H9 (cell line): ENCODE measurements around the gene LY6G6F. TPM values are rescaled to one million over a fixed set of nuclear protein-coding genes. Genes with fewer than 3 reads are reported as not detected.

Source experiments
- DNase-seq: peaks from one replicate; pipeline ENCODE4 v3.0.0-alpha.2; 2017
- H2AFZ ChIP-seq: one replicate; pipeline ENCODE4 v1.6.1; 2013; ENCODE audit warnings: mild to moderate bottlenecking, low read length, control low read depth, moderate library complexity
- H2AK5ac ChIP-seq: 2 replicates; pipeline ENCODE4 v1.6.1; 2013; ENCODE audit warnings: low read length, control low read depth, mixed read lengths; ENCODE audit not compliant: insufficient read length
- H2BK120ac ChIP-seq: one replicate; pipeline ENCODE4 v1.6.1; 2013; ENCODE audit warnings: low read depth, mild to moderate bottlenecking, low read length, control low read depth, inconsistent platforms; ENCODE audit not compliant: poor library complexity, severe bottlenecking
- H2BK12ac ChIP-seq: 2 replicates; pipeline ENCODE4 v1.6.1; 2013; ENCODE audit warnings: low read length, control low read depth, mixed read lengths, low read depth; ENCODE audit not compliant: insufficient read length
- H2BK15ac ChIP-seq: 2 replicates; pipeline ENCODE4 v1.6.1; 2013; ENCODE audit warnings: low read depth, low read length, control low read depth
- H2BK20ac ChIP-seq: one replicate; pipeline ENCODE4 v1.6.1; 2013; ENCODE audit warnings: low read depth, mild to moderate bottlenecking, low read length, control low read depth, inconsistent platforms; ENCODE audit not compliant: poor library complexity, severe bottlenecking
- H2BK5ac ChIP-seq: 2 replicates; pipeline ENCODE4 v1.6.1; 2013; ENCODE audit warnings: low read length, control low read depth, mixed read lengths; ENCODE audit not compliant: insufficient read length
- H3K14ac ChIP-seq: 2 replicates; pipeline ENCODE4 v1.6.1; 2013; ENCODE audit warnings: low read length, control low read depth; ENCODE audit not compliant: insufficient read depth
- H3K18ac ChIP-seq: 2 replicates; pipeline ENCODE4 v1.6.1; 2013; ENCODE audit warnings: low read depth, mild to moderate bottlenecking, mixed read lengths, low read length, control low read depth; ENCODE audit not compliant: insufficient read length
- H3K23ac ChIP-seq: 2 replicates; pipeline ENCODE4 v1.6.1; 2013; ENCODE audit warnings: low read length, control low read depth, mixed read lengths, low read depth; ENCODE audit not compliant: insufficient read length
- H3K23me2 ChIP-seq: 2 replicates; pipeline ENCODE4 v1.6.1; 2013; ENCODE audit warnings: low read depth, mild to moderate bottlenecking, mixed read lengths, low read length, control low read depth; ENCODE audit not compliant: insufficient read length, poor library complexity, severe bottlenecking
- H3K27ac ChIP-seq: 2 replicates; pipeline ENCODE4 v1.5.1; 2013; ENCODE audit warnings: low read length, control low read depth, mixed read lengths, low read depth; ENCODE audit not compliant: insufficient read length
- H3K27me3 ChIP-seq: 2 replicates; pipeline ENCODE4 v1.6.1; 2013; ENCODE audit warnings: low read length, control low read depth, inconsistent platforms; ENCODE audit not compliant: insufficient read depth
- H3K4ac ChIP-seq: 2 replicates; pipeline ENCODE4 v1.6.1; 2013; ENCODE audit warnings: low read depth, mild to moderate bottlenecking, control low read depth, inconsistent platforms, low read length, moderate library complexity
- H3K4me1 ChIP-seq: 2 replicates; pipeline ENCODE4 v1.6.1; 2013; ENCODE audit warnings: low read length, control low read depth, inconsistent platforms; ENCODE audit not compliant: insufficient read depth
- H3K4me2 ChIP-seq: 2 replicates; pipeline ENCODE4 v1.6.1; 2013; ENCODE audit warnings: low read length, control low read depth, mixed read lengths; ENCODE audit not compliant: insufficient read length, insufficient read depth
- H3K56ac ChIP-seq: 2 replicates; pipeline ENCODE4 v1.6.1; 2013; ENCODE audit warnings: low read depth, mild to moderate bottlenecking, mixed read lengths, low read length, control low read depth; ENCODE audit not compliant: insufficient read length
- H3K79me1 ChIP-seq: 2 replicates; pipeline ENCODE4 v1.6.1; 2013; ENCODE audit warnings: low read depth, mild to moderate bottlenecking, moderate library complexity, low read length, control low read depth, inconsistent platforms; ENCODE audit not compliant: insufficient read depth, poor library complexity, severe bottlenecking
- H3K79me2 ChIP-seq: 2 replicates; pipeline ENCODE4 v1.6.1; 2013; ENCODE audit warnings: low read length, control low read depth, inconsistent platforms; ENCODE audit not compliant: insufficient read depth
- H3K9ac ChIP-seq: 2 replicates; pipeline ENCODE4 v1.6.1; 2013; ENCODE audit warnings: low read length, control low read depth, mixed read lengths; ENCODE audit not compliant: insufficient read length; ENCODE audit errors: extremely low read depth
- H3K9me3 ChIP-seq: one replicate; pipeline ENCODE4 v1.6.1; 2013; ENCODE audit warnings: low read depth, low read length, inconsistent platforms; ENCODE audit not compliant: control insufficient read depth
- H3T11ph ChIP-seq: one replicate; pipeline ENCODE4 v1.6.1; 2013; ENCODE audit warnings: mild to moderate bottlenecking, low read length, control low read depth, inconsistent platforms
- H4K20me1 ChIP-seq: one replicate; pipeline ENCODE4 v1.6.1; 2013; ENCODE audit not compliant: control insufficient read depth, insufficient read length, insufficient read depth
- H4K5ac ChIP-seq: 2 replicates; pipeline ENCODE4 v1.6.1; 2013; ENCODE audit warnings: low read depth, mild to moderate bottlenecking, mixed read lengths, low read length, control low read depth; ENCODE audit not compliant: insufficient read length
- H4K8ac ChIP-seq: replicated peaks from 2 replicates; pipeline ENCODE4 v1.6.1; 2013; ENCODE audit warnings: low read length, control low read depth, mixed read lengths, low read depth; ENCODE audit not compliant: insufficient read length
- H4K91ac ChIP-seq: 2 replicates; pipeline ENCODE4 v1.6.1; 2013; ENCODE audit warnings: low read depth, mild to moderate bottlenecking, moderate library complexity, mixed read lengths, low read length, control low read depth; ENCODE audit not compliant: insufficient read length
- H3K27ac Mint-ChIP-seq, 3 experiments: 2 replicates in 2 of 3; 3 replicates in 1 of 3; pipeline ENCODE4 v1.8.0; 2020 to 2021; ENCODE audit warnings: mixed read lengths in 3 of 3, mild to moderate bottlenecking in 1 of 3, moderate library complexity in 1 of 3
- H3K27me3 Mint-ChIP-seq: 2 replicates; pipeline ENCODE4 v1.8.0; 2021; ENCODE audit warnings: low read depth, mild to moderate bottlenecking, moderate library complexity, mixed read lengths
- H3K36me3 Mint-ChIP-seq, 3 experiments: 2 replicates in 2 of 3; 3 replicates in 1 of 3; pipeline ENCODE4 v1.8.0; 2020 to 2021; ENCODE audit warnings: low read depth in 3 of 3, mixed read lengths in 3 of 3; ENCODE audit not compliant: insufficient read depth in 1 of 3
- H3K4me1 Mint-ChIP-seq, 2 experiments: 2 replicates each; pipeline ENCODE4 v1.8.0; 2020; ENCODE audit warnings: mixed read lengths in 2 of 2
- H3K4me3 Mint-ChIP-seq, 2 experiments: 2 replicates in 1 of 2; 3 replicates in 1 of 2; pipeline ENCODE4 v1.8.0; 2020 to 2021; ENCODE audit warnings: mild to moderate bottlenecking in 2 of 2, mixed read lengths in 2 of 2, moderate library complexity in 1 of 2
- H3K9me3 Mint-ChIP-seq, 2 experiments: 2 replicates in 1 of 2; 3 replicates in 1 of 2; pipeline ENCODE4 v1.8.0; 2020; ENCODE audit warnings: mild to moderate bottlenecking in 2 of 2, mixed read lengths in 2 of 2, moderate library complexity in 1 of 2
- CTCF ChIP-seq: fragments of 200-600 bp; sonication (generic); conservative IDR thresholded peaks from 3 replicates; pipeline ENCODE4 v1.8.0; 2021; ENCODE audit warnings: antibody characterized with exemption, mild to moderate bottlenecking
- WGBS: extraction: QIAGEN DNeasy Blood & Tissue Kit; methylation state at CpG from one replicate; pipeline ENCODE4 v1.1.7; 2013; ENCODE audit warnings: missing lambda C conversion rate, low lambda C conversion rate, mixed read lengths; ENCODE audit not compliant: insufficient read length; ENCODE audit errors: extremely low coverage; 5-methylcytosine and 5-hydroxymethylcytosine counted together
- total RNA-seq: library from RNA; stranded (reverse); gene quantifications from 2 replicates; pipeline ENCODE4 v1.2.1, GENCODE V29; 2021

LY6G6F gene
- total RNA-seq, 1 experiment from 2014 or later = not detected

DNA sequence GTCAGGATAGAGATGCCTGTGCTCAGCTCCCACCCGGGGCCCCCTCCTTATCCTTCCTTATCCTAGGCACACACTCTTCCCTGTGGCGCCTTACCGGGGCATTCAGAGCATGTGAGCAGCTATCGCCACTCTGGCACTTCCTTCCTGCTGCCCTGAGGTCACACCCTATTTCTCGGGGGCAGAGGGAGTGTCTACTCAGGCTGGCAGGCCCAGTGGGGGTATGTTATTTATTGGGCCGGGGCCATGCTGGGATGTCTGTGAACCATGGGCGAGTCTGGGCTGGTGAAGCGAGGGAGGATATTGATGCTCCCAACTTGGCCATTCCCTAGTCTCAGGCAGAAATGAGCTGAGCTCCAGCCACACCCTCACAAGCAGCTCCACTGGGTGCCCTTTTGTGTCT, 4.6 kb downstream of the LY6G6F start:
- Histone ChIP-seq H3K27ac (no peak overlapping the region), H3T11ph (no peak overlapping the region), H2AFZ (no peak overlapping the region), H3K4me1 (peaks cover 5% of the 10 kb centered on the region; the same call in 1 of the 2 replicates), H3K27me3 (no peaks in the 10 kb centered on the region), H2BK20ac (no peak overlapping the region), H3K23me2 (no peaks in the 10 kb centered on the region), H2AK5ac (no peak overlapping the region), H3K9ac (no peak overlapping the region), H3K18ac (no peak overlapping the region), H3K56ac (no peak overlapping the region), H4K91ac (no peak overlapping the region), H3K23ac (no peak overlapping the region), H4K5ac (no peak overlapping the region), H2BK15ac (no peak overlapping the region), H3K79me1 (no peaks in the 10 kb centered on the region), H3K14ac (no peak overlapping the region), H2BK12ac (no peak overlapping the region), H3K4me2 (no peak overlapping the region), H3K4ac (no peak overlapping the region), H3K9me3 (no peaks in the 10 kb centered on the region), H3K79me2 (no peaks in the 10 kb centered on the region), H2BK5ac (no peak overlapping the region), H2BK120ac (no peak overlapping the region), H4K8ac (no peak overlapping the region), H4K20me1 (no peaks in the 10 kb centered on the region)
- Mint-ChIP-seq H3K9me3 (no peaks in the 10 kb centered on the region), H3K27me3 (peaks cover 9% of the 10 kb centered on the region), H3K27ac (peak overlapping the region in 1 of 3 experiments; percentile 9; a peak in 1 of 7 replicates), H3K4me1 (peaks cover 31 to 41% of the 10 kb centered on the region in 2 experiments), H3K36me3 (no peaks in the 10 kb centered on the region), H3K4me3 (no peak overlapping the region)
- WGBS = no CpG with 5 or more reads among the region's 8 CpGs
- DNase-seq = no peak
- TF ChIP-seq CTCF = no peak
